GM18508 (cell line): ENCODE results near the gene RPL10A.
"Not testable (repeated sequence)": the region's sequence is repeated elsewhere in the genome, so short reads cannot be mapped to it uniquely, and the experiment has no call there.

Experiments used
- ATAC-seq: cut with Tn5 transposase; IDR thresholded peaks from one replicate; pipeline ENCODE4 v1.9.1; 2021; ENCODE audit warnings: moderate number of reproducible peaks; ENCODE audit not compliant: insufficient read depth, unreplicated experiment

RPL10A gene

GRCh38 chr6:35468181-35468979, at the start of gene RPL10A:
RPL10A (plus strand) TSS chr6:35468401; CDS start chr6:35468435, 34 bp downstream.
- ATAC-seq: peak; percentile 72

DNA sequence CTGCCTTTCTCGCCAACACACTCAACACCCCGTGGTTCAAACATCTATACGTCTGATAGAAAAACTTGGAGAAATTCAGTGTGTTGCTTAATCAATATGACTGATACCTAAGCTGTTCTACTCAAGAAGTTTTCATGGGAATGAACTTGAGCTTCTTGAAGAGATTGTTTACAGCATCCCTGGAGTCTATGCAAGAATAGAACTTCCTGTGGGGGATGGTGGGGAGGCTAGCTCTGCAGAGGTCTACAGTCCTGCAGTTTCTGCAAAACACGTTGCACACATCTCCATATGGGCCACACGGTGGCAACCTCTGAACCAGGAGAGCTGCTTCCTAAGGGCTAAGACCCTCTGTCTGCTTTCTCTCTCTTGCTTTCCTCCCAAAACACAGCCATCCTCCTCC, 48.8 kb upstream of the RPL10A start:
- ATAC-seq: no peak

DNA sequence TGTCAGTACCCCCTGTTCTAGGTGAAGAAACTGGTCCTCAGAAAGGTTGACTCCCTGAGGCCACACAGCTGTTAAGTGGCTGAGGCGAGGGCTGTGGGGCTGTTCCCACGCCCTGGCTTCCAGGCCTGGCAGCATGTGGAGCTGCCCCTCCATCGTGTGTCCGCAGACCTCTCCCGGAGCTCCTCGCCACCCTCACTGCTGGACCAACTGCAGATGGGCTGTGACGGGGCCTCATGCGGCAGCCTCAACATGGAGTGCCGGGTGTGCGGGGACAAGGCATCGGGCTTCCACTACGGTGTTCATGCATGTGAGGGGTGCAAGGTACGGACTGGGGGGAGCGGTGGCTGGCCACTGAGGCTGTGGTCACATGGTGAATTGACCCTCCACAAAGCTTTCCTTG, 48.2 kb upstream of the RPL10A start:
- ATAC-seq: no peak

GRCh38 chr6:35425284-35425683, 42.9 kb upstream of the RPL10A start:
- no peak for ATAC-seq

DNA sequence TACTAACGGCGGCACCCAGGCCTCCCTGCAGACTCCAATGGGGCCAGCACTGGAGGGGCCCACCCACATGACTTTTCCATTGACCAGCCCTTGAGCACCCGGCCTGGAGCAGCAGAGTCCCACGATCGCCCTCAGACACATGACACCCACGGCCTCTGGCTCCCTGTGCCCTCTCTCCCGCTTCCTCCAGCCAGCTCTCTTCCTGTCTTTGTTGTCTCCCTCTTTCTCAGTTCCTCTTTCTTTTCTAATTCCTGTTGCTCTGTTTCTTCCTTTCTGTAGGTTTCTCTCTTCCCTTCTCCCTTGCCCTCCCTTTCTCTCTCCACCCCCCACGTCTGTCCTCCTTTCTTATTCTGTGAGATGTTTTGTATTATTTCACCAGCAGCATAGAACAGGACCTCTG, 42.1 kb upstream of the RPL10A start:
- ATAC-seq: no peak

DNA sequence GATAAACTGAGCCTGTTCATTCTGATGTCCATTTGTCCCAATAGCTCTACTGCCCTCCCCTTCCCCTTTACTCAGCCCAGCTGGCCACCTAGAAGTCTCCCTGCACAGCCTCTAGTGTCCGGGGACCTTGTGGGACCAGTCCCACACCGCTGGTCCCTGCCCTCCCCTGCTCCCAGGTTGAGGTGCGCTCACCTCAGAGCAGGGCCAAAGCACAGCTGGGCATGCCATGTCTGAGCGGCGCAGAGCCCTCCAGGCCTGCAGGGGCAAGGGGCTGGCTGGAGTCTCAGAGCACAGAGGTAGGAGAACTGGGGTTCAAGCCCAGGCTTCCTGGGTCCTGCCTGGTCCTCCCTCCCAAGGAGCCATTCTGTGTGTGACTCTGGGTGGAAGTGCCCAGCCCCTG, 40.8 kb upstream of the RPL10A start:
- no peak for ATAC-seq

DNA sequence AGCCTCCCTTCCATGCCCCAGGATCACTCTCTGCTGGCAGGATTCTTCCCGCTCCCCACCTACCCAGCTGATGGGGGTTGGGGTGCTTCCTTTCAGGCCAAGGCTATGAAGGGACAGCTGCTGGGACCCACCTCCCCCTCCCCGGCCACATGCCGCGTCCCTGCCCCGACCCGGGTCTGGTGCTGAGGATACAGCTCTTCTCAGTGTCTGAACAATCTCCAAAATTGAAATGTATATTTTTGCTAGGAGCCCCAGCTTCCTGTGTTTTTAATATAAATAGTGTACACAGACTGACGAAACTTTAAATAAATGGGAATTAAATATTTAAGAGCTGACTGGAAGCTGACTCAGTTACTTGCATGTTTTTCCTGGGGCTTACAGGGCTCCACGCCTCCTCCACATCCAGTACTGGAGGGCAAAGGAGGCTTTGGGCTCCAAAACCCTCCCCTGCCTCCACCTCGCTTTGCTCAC, 40.3 kb upstream of the RPL10A start:
- ATAC-seq: no peak

DNA sequence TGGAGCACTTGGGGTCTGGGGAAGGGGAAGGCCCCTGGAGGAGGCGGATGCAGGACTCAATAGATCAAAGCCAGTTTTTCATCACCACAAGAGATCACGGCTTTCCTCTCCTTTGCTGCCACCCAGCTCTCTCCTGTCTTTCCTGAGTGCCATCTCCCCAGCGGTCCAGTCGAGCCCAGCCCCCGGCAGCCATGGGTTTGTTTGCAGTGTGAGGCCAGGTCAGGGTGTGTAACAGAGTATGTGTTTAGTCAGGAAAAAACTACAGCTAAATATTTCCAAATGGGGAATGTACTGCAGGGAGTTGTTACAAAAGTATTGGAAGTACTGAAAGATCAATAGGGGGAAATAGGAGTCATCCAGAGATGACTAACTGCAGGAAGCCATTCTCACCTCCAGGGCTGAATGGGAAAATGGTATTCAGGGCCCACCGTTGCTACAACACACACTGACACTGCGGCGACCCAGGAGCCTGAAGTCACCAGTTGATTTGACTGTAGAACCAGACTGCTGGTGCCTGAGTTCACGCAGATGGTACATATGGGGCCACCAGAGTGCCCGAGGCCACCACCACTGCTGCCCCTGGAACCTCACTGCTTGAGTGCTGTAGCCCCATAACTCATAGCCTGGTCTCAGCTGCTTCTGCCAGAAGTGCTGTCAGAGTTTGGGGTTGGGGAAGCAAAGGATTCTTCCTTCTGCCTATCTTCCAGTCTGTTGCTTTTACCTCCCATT, 39.6 kb upstream of the RPL10A start:
- no peak for ATAC-seq

DNA sequence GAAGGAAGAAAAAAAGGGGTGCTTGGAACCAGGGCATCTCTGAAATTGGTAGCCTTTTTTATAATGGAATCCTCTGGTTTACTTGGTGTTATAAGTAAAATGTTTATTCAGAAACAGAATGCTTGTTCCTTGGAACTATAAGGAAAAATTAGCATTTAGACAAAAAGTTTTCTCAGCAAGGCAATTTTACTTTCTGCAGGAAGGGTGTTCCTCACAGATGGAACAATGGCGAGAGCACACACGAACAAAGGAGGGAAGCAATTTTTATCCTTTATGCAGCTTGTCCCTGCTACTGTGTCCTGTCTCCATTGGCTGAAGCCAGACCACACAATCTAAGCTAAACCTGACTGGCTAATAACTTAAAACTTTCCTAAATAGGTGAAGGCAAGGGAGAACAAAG, 38.7 kb upstream of the RPL10A start:
- ATAC-seq: no peak

GRCh38 chr6:35432291-35432690, 35.9 kb upstream of the RPL10A start:
- no peak for ATAC-seq

- not testable (repeated sequence) for ATAC-seq
These were observed 35.5 kb upstream of the RPL10A start for GRCh38 chr6:35432702-35433101.

GRCh38 chr6:35435074-35435837, 32.9 kb upstream of the RPL10A start:
- ATAC-seq: no peak

DNA sequence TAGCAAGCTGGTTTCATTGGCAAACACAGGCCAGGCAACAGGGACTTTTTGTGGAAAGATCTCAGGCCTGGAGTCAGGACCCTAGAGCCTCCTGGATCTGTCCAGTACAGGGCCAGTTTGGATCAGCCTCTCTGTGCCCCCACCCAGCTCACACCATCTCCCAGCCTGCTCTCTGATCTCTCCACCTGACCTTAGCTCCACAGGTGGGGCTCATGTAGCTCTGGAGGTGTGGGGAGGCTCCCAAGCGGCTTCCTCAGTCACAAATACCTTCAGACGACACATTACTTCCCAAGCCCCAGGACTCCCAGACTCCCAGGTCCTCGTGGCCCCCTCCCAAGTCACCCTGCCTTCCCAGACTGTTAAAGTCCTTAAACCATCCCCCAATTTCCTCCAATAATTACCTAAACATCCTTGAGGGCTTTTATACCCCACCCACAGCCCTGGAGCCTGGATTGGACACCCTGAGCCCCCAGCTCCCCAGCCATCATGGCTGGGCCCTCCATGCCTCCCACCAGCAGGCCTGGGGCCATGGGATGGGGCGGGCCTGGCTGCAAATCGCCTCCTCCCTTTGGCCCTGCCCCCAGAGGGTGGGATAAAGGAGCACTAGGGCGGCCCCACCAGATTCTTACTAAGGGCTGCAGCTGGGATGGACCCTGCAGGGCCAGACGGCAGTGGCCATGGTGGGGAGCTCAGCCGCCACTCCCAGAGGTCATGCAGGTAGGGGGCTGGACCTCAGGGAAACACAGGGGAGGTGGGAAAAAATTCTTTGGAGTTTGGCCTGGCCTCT, 31.9 kb upstream of the RPL10A start:
- no peak for ATAC-seq

- ATAC-seq: not testable (repeated sequence)
These were observed 29.7 kb upstream of the RPL10A start for GRCh38 chr6:35438378-35439065.

DNA sequence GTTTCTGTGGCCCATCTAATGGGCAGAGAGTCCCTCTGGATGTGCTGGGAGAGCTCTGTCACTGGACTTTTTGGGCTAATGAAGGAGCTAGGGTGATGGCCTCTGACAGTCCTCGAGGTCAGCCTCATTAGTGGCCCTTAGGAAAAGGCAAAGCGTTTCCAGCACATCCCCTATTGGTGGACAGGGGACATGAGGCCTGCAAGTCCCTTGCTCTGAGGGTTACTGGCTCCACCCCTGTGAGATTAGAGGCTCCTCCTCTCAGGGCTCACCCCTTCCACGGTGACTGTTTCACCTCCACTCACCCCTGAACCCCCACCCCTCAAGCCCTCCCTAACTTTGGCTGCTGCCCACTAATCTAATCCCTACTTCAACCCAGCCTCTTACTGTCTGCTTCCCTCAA, 28.9 kb upstream of the RPL10A start:
- no peak for ATAC-seq

- ATAC-seq: no peak
These were observed 27.0 kb upstream of the RPL10A start for GRCh38 chr6:35441205-35441604.

DNA sequence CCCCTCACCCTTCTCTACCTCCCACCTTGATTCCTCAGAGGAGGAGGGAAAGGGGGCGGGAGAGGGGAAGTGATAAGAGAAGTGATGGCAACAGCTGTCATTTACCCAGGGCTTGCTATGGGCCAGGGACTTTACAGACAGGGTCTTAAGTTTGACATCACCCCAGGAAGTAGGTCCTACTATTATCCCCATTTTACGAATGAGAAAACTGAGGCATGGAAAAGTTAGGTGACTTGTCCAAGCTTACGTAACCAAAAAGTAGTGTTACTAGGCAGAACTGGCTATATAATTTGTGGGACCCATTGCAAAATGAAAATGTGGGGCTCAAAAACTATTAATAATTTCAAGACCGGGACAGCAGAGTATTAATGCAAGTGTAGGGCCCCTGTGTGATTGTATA, 26.6 kb upstream of the RPL10A start:
- no peak for ATAC-seq

- ATAC-seq: no peak
These were observed 25.5 kb upstream of the RPL10A start for GRCh38 chr6:35442693-35443092.

DNA sequence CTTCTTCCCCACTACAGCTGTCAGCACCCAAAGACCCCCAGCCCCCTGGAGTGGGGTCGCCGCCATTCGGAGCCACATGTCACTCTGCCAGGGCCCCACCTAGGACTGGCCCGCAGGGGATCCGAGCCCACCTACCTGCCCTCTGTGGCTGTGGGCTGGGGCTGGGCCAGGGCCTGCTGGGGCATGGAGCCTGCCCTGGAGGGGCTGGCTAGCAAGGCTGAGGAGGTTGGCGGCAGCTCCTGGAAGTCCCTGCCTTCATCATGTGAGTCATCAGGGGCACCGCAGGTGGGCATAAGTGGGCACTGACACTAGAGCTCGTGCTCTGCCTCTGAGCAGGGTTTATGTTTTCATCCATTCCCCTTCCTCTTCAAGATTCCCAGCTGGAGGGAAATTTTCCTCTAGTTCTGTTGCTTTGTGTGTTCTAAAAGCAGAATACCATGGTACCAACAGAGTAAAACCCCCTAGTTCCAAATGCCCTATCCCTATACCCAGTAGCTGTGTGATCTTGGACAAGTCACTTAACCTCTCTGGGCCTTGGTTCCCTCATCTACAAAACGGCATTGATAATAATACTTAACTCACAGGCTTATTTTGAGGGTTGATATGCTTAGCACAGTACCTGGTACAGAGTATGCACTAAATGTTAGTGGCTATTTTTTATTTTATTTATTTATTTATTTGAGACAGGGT, 24.7 kb upstream of the RPL10A start:
- no peak for ATAC-seq
